Measurements from ENCODE around the gene ATP2A1. TPM values are rescaled to one million over a fixed set of nuclear protein-coding genes. Genes with fewer than 3 reads are reported as not detected.

ATP2A1 gene
- total and polyA plus RNA-seq, 2 of the 13 experiments (the other 11 are each of a cell fraction or from before 2014, with no cell fraction given): 3.2 to 12.5 TPM

- TF ChIP-seq KIAA2018 (CRISPR knock-in tag; IDR thresholded peaks at IDR 0.05; ENCODE audit: borderline replicate concordance) (peak; percentile 79; the same call in 1 of the 2 replicates), ZNF891 (CRISPR knock-in tag; IDR thresholded peaks at IDR 0.05) (peak; percentile 53; the same call in 1 of the 2 replicates), ZNF337 (CRISPR knock-in tag; IDR thresholded peaks at IDR 0.05; ENCODE audit: borderline replicate concordance, low read depth) (peak; percentile 77), CENPX (CRISPR knock-in tag; IDR thresholded peaks at IDR 0.05) (no peak), ZFP36L1 (CRISPR knock-in tag; IDR thresholded peaks at IDR 0.05) (peak; percentile 97), CBX5 (CRISPR knock-in tag; IDR thresholded peaks at IDR 0.05; ENCODE audit: borderline replicate concordance) (peak; percentile 83; the same call in 1 of the 2 replicates), SYNCRIP (IDR thresholded peaks at IDR 0.05; ENCODE audit: insufficient read depth, low read depth, low read length) (no peak), FOXO1 (CRISPR knock-in tag; IDR thresholded peaks at IDR 0.05) (peak; percentile 11; the same call in 1 of the 2 replicates), ZKSCAN5 (CRISPR knock-in tag; IDR thresholded peaks at IDR 0.05) (no peak), ZNF350 (CRISPR knock-in tag; IDR thresholded peaks at IDR 0.05; ENCODE audit: borderline replicate concordance, low read depth) (peak; percentile 96; the same call in 1 of the 2 replicates), MTA1 (CRISPR knock-in tag; IDR thresholded peaks at IDR 0.05; ENCODE audit: borderline replicate concordance) (peak; percentile 69; the same call in 1 of the 2 replicates), U2AF2 (IDR thresholded peaks at IDR 0.05; ENCODE audit: low read depth, low read length) (peak; percentile 89; the same call in 1 of the 2 replicates), NR2F2 (IDR thresholded peaks at IDR 0.05; ENCODE audit: borderline replicate concordance, low read depth) (no peak; the same call in 1 of the 2 replicates)
- TF ChIP-seq, protein P1, sequence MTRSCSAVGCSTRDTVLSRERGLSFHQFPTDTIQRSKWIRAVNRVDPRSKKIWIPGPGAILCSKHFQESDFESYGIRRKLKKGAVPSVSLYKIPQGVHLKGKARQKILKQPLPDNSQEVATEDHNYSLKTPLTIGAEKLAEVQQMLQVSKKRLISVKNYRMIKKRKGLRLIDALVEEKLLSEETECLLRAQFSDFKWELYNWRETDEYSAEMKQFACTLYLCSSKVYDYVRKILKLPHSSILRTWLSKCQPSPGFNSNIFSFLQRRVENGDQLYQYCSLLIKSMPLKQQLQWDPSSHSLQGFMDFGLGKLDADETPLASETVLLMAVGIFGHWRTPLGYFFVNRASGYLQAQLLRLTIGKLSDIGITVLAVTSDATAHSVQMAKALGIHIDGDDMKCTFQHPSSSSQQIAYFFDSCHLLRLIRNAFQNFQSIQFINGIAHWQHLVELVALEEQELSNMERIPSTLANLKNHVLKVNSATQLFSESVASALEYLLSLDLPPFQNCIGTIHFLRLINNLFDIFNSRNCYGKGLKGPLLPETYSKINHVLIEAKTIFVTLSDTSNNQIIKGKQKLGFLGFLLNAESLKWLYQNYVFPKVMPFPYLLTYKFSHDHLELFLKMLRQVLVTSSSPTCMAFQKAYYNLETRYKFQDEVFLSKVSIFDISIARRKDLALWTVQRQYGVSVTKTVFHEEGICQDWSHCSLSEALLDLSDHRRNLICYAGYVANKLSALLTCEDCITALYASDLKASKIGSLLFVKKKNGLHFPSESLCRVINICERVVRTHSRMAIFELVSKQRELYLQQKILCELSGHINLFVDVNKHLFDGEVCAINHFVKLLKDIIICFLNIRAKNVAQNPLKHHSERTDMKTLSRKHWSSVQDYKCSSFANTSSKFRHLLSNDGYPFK (CRISPR knock-in tag; IDR thresholded peaks at IDR 0.05; ENCODE audit: borderline replicate concordance): peak; percentile 99
- TF ChIP-seq, protein P2, sequence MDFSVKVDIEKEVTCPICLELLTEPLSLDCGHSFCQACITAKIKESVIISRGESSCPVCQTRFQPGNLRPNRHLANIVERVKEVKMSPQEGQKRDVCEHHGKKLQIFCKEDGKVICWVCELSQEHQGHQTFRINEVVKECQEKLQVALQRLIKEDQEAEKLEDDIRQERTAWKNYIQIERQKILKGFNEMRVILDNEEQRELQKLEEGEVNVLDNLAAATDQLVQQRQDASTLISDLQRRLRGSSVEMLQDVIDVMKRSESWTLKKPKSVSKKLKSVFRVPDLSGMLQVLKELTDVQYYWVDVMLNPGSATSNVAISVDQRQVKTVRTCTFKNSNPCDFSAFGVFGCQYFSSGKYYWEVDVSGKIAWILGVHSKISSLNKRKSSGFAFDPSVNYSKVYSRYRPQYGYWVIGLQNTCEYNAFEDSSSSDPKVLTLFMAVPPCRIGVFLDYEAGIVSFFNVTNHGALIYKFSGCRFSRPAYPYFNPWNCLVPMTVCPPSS (IDR thresholded peaks at IDR 0.05): no peak
Observed at GRCh38 chr16:28846080-28846932, 32.0 kb upstream of the ATP2A1 start, which contains the start of gene TUFM (continued).

Measured in HepG2 (cell line).